Stimulated activated CD8-positive, alpha-beta memory T cell treated with anti-CD3 and anti-CD28 coated beads, Interleukin-12 subunit alpha, Interleukin-12 subunit beta, amount 100 ng/mL, for 24 hours (primary cell): ENCODE measurements around the gene NAALADL1.
"Not testable (repeated sequence)": the region's sequence is repeated elsewhere in the genome, so short reads cannot be mapped to it uniquely, and the experiment has no call there.

ENCODE experiments used
- DNase-seq: peaks from one replicate; pipeline ENCODE4 v3.0.0-alpha.2; 2020; ENCODE audit errors: extremely low read depth

NAALADL1 gene

GRCh38 chr11:65047581-65048422 lies 10.6 kb downstream of the NAALADL1 start:
- no peak for DNase-seq

GRCh38 chr11:65045728-65046127 lies 12.6 kb downstream of the NAALADL1 start:
- no peak for DNase-seq

DNA sequence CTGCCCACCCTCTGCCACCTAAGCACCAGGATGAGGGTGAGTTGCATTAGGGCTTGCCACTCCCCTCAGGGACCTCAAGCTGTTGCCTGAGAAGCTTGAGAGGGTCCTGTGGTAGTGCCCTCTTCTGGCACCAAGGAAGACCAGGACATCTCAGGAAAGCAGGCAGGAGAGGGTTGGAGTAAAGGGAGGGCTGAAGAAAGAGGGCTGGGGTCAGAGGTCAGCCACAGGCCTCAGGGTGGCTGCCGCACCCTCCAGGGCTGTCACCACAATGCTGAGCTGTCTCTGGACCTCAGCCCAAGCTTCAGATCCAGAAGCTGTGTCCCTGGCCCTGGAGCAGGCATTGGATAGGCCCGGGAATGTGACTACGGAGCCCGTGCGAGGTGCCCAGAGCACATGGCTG lies 13.3 kb downstream of the NAALADL1 start:
- no peak for DNase-seq

DNA sequence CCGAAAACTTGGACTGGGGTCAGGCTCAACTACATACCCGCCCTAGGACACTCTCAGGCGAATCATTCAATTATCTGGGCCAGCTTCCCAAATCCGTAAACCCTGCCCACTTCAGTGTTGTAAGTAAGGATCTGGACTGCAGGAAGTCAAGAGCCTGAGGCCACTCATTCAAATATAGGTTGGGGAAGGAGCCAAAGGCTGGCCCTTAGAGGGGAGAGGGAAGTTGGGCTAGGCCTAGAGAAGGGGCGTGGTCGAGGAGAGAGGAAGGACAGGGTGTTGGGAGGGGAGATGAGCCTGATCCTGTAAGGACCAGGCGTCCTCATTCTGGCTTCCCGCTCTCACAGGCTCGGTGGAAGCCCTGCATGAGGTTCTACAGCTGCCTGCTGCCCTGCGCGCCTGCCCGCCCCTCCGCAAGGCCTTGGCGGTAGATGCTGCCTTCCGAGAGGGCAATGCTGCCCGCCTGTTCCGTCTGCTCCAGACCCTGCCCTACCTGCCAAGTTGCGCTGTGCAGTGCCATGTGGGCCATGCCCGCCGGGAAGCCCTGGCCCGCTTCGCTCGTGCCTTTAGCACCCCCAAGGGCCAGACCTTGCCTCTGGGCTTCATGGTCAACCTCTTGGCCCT lies 14.4 kb downstream of the NAALADL1 start:
- no peak for DNase-seq

GRCh38 chr11:65042891-65043290 lies 15.5 kb downstream of the NAALADL1 start:
- no peak for DNase-seq

DNA sequence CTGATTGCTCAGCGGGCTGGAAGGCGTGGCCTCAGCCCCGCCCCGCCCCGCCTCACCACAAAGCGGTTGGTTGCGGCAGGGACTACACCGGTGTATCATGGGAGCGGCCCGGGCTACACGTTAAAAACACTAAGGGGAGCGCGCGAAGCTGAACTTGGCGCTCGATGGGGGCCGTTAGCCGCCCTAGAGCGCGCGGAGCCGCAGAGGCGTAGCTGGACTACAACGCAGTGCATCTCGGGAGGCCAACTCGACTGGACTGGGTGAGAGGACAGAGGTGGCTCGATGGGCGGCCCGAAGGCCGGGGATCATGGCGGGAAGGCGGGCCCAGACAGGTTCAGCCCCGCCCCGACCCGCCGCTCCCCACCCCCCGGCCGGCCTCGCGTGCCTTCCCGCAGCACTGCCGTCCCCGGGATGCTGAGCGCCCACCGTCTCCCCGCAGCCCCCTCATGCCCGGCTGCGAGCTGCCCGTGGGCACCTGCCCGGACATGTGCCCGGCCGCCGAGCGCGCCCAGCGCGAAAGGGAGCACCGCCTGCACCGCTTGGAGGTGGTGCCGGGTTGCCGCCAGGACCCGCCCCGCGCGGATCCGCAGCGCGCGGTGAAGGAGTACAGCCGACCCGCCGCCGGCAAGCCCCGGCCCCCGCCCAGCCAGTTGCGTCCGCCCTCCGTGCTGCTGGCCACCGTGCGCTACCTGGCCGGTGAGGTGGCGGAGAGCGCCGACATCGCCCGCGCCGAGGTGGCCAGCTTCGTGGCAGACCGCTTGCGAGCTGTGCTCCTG lies 17.3 kb downstream of the NAALADL1 start, which contains the start of gene SAC3D1:
SAC3D1 (plus strand) TSS at position 364 of the 776 bp plus-strand sequence; CDS start at position 447, 83 bp downstream.
- peak; percentile 73 for DNase-seq

DNA sequence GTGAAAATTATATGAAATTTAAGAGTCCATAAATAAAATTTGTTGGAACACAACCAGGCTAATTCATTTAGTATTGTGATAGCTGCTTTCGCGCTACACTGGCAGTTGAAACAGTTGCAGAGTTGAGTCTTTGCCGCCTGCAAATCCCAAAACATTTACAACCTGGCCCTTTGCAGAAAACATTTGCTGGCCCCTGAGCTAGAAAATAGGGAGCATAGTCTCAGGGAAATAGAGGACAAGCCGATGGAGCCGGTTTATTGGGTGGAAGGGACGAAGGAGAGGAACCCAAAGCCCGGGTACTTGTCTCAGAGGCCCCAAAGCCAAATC lies 17.9 kb downstream of the NAALADL1 start:
- DNase-seq = no peak

DNA sequence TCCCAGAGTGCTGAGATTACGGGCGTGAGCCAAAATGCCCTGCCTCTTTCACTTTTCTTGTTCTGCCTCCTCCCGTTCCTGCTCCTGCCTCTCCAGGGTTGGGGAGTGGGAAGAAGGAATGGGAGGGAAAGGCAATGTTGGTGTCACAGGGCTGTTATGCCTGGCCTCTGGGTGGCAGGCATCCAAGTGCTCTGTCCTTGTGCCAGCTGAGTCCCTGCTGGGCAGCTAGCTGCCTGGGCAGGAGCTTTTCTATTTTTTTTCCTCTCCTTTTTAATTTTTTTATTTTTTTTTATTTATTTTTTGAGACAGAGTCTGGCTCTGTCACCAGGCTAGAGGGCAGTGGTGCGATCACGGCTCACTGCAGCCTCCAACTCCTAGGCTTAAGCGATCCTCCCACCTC lies 21.4 kb downstream of the NAALADL1 start:
- no peak for DNase-seq

- DNase-seq = no peak
Measured at GRCh38 chr11:65035579-65035978, 22.8 kb downstream of the NAALADL1 start.

- DNase-seq = no peak
Measured at GRCh38 chr11:65034423-65034822, 23.9 kb downstream of the NAALADL1 start.

DNA sequence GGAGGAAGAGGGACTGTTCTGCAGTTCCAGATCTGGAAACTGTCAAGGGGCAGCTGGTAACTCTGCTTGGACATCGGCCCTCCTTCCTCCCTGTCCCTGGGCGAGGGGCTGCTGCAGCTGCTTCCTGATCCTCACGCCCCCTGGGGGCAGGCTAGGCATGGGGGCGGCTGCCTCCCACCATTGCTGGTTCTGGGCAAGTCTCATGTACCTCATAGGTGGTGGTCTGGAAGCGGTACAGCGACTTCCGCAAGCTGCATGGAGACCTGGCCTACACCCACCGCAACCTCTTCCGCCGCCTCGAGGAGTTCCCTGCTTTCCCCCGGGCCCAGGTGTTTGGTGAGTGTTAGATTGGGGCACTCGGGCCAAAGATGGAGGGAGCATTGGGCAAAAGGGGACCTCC lies 26.1 kb downstream of the NAALADL1 start:
- no peak for DNase-seq

DNA sequence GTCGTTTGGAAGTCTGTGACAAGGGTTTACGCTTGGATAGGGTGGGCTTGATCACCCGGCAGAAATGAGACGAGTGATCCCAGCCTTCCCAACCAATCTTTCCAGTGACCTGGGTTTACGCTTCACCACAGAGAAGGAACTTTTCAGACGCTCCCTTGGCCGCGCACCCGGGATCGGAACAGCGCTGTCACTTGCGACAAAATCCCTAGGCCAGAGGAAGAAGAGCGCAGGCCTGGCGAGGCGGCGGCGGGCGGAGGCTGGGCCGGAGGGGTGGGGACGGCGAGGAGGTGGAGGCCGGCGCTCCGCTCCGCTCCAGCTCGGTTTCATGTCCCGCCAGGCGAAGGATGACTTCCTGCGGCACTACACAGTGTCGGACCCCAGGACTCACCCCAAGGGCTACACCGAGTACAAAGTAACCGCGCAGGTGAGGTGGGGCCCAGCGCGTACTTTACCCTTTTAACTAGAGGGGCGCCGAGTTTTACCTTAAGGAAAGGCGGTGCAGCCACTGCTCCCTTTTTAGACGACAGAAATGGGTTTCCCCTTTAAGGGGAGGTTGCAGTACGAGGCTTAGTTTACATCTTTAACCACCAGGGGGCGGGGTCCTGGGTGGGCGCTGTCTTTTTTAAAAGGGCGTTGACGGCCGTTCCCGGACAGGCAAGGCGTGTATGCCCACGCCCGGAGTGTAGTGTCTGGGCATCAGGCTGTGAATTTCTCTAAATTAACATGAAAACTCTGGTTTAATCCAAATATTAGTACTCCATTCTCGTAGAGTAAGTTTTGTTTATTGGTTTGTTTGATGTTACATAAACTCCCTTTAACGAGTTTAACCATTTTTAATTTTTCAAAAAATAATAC lies 30.9 kb downstream of the NAALADL1 start, which contains the start of gene SNX15:
SNX15 (plus strand) TSS at position 227 of the 855 bp plus-strand sequence; CDS start at position 326, 99 bp downstream.
- DNase-seq = peak; percentile 76

GRCh38 chr11:65026810-65027209 lies 31.5 kb downstream of the NAALADL1 start:
- no peak for DNase-seq

DNA sequence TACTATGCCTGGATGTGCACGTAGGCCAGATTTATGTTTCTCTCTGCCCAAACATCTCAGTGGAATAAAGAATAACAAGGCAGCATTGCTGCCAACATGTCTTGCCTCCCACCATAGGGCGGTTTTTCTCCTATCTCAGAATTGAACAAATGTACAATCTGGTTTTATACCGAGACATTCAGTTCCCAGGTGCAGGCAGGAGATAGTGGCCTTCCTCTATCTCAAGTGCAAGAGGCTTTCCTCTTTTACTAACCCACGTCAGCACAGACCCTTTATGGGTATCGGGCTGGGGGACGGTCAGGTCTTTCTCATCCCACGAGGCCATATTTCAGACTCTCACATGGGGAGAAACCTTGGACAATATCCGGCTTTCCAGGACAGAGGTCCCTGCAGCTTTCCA lies 34.9 kb downstream of the NAALADL1 start:
- not testable (repeated sequence) for DNase-seq

- DNase-seq = no peak
Measured at GRCh38 chr11:65021509-65021908, 36.8 kb downstream of the NAALADL1 start.

DNA sequence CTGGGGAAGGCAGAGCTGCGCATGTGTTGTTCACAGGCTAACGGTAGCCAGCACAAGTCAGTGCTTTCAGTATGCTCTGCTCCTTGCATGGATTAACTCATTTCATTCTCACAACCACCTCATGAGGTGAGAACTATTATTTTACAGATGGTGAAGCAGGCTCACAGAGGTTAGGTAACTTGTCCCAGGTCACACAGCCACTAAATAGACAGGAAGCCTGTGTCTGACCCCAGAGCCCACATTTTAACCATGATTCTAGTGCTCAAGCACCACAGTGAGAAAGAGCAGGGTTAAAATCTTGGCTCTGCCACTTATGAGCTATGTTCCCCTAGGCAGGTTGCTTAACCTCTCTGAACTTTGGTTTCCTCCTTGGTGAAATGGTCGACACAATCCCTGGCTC lies 37.4 kb downstream of the NAALADL1 start:
- no peak for DNase-seq

DNA sequence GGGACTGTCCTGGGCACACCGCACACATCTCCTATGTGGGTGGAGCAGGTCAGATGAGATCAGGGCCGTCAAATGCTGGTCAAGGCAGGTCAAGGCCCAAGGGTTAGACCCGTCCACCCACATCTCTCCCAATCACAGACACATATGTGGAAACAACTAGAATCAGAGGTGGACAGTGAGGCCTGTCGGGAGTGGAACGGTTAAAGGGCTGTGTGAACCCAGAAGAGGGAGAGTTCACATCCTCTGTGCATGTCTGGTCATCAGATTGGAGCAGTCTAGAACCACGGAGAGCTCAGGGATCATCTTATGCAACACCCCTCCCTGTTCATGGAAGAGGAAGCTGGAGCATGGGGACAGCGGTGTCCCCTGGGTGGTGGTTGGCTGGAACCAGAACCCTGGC lies 38.5 kb downstream of the NAALADL1 start:
- DNase-seq = no peak

- DNase-seq = no peak
Measured at GRCh38 chr11:65017937-65018336, 40.4 kb downstream of the NAALADL1 start.

- DNase-seq = no peak
Measured at GRCh38 chr11:65016705-65017104, 41.6 kb downstream of the NAALADL1 start.

DNA sequence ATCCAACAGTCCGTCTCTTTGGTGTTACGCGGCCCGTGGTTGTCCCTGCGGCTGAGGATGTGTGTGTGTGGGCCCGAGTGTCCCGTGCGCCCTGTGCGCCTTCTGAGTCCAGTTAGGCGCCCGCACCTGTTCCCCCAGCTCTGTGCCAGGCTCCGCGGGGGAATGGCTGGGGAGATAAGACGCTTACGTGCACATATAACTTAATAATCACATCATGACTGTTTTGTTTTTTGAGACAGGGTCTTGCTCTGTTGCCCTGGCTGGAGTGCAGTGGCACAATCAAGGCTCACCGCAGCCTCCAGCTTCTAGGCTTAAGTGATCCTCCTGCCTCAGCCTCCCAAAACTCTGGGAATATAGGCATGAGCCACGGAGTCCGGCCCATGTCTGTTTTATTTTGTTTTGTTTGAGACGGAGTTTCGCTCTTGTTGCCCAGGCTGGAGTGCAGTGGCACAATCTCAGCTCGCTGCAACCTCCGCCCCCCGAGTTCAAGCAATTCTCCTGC lies 43.6 kb downstream of the NAALADL1 start:
- DNase-seq = no peak
